ENCODE measurements around the gene R3HCC1L. TPM values are rescaled to one million over a fixed set of nuclear protein-coding genes. Genes with fewer than 3 reads are reported as not detected.

Gene R3HCC1L
- total RNA-seq, 1 experiment from 2014 or later = 15.9 TPM

- ChIA-PET POLR2A (no interaction called here), CTCF (no interaction called here)
- BruUV-seq (replicated peaks) = no TSS peak
- no peak for TF ChIP-seq POLR2AphosphoS5 (IDR thresholded peaks at IDR 0.05; ENCODE audit: low read depth, low read length)
- no peak for TF ChIP-seq TCF7L2 (IDR thresholded peaks at IDR 0.05; ENCODE audit: low read depth, low read length)
- TF ChIP-seq SIN3A (IDR thresholded peaks at IDR 0.05; ENCODE audit: borderline replicate concordance, insufficient read depth, low read depth, low read length) = no peak
- TF ChIP-seq CTCF (IDR thresholded peaks at IDR 0.05) = no peak
- no peak for TF ChIP-seq REST (IDR thresholded peaks at IDR 0.05; ENCODE audit: insufficient read depth in 1 of 2, low read depth in 2 of 2, low read length in 1 of 2)
- H3K27me3 ChIP-seq (ENCODE audit: control insufficient read depth, insufficient read depth, low read length) = no peaks in the 10 kb centered on the region
- no peaks in the 10 kb centered on the region for H3K9me3 ChIP-seq (ENCODE audit: control insufficient read depth, insufficient read depth, low read depth, low read length)
- intact Hi-C loops (cut with micrococcal nuclease; ENCODE audit: unreplicated experiment) = no loop called here
- in situ Hi-C loops (cut with HindIII; ENCODE audit: low pct_unique_long_range_greater_than_20kb, low sequenced_read_pairs) = no loop called here
- H3K4me1 ChIP-seq (ENCODE audit: control insufficient read depth, insufficient read depth, low read length) = no peaks in the 10 kb centered on the region
- ATAC-seq (no peak), DNase-seq (ENCODE audit: low read depth, low spot score) (no peak)
- H3K36me3 ChIP-seq (ENCODE audit: control insufficient read depth, insufficient read depth, low read length) = no peaks in the 10 kb centered on the region
- H3K4me3 ChIP-seq (ENCODE audit: low read depth in 2 of 2, low read length in 2 of 2) = no peak overlapping the region
- no peak overlapping the region for H3K27ac ChIP-seq (ENCODE audit: low read length)
Observed at GRCh38 chr10:98252464-98252863, 118.0 kb downstream of the R3HCC1L start.

- DNase-seq (ENCODE audit: low read depth, low spot score) (no peak), ATAC-seq (no peak)
- Histone ChIP-seq H3K27me3 (ENCODE audit: control insufficient read depth, insufficient read depth, low read length) (no peaks in the 10 kb centered on the region), H3K36me3 (ENCODE audit: control insufficient read depth, insufficient read depth, low read length) (no peaks in the 10 kb centered on the region), H3K9me3 (ENCODE audit: control insufficient read depth, insufficient read depth, low read depth, low read length) (no peaks in the 10 kb centered on the region), H3K4me3 (ENCODE audit: low read depth in 2 of 2, low read length in 2 of 2) (no peak overlapping the region), H3K27ac (ENCODE audit: low read length) (no peak overlapping the region), H3K4me1 (ENCODE audit: control insufficient read depth, insufficient read depth, low read length) (no peaks in the 10 kb centered on the region)
- CTCF ChIA-PET = no interaction called here
- intact Hi-C loops (cut with micrococcal nuclease; ENCODE audit: unreplicated experiment) (no loop called here), in situ Hi-C loops (cut with HindIII; ENCODE audit: low pct_unique_long_range_greater_than_20kb, low sequenced_read_pairs) (no loop called here)
- POLR2A ChIA-PET = no interaction called here
- no TSS peak for BruUV-seq (replicated peaks)
- TF ChIP-seq REST (IDR thresholded peaks at IDR 0.05; ENCODE audit: insufficient read depth in 1 of 2, low read depth in 2 of 2, low read length in 1 of 2) (no peak), TCF7L2 (IDR thresholded peaks at IDR 0.05; ENCODE audit: low read depth, low read length) (no peak), SIN3A (IDR thresholded peaks at IDR 0.05; ENCODE audit: borderline replicate concordance, insufficient read depth, low read depth, low read length) (no peak), POLR2AphosphoS5 (IDR thresholded peaks at IDR 0.05; ENCODE audit: low read depth, low read length) (no peak), CTCF (IDR thresholded peaks at IDR 0.05) (no peak)
Observed at GRCh38 chr10:98253499-98253898, 119.0 kb downstream of the R3HCC1L start.

All from Panc1 (cell line).